ENCODE measurements around the gene LEKR1.
"Not testable (repeated sequence)": the region's sequence is repeated elsewhere in the genome, so short reads cannot be mapped to it uniquely, and the experiment has no call there.

Gene LEKR1

DNA sequence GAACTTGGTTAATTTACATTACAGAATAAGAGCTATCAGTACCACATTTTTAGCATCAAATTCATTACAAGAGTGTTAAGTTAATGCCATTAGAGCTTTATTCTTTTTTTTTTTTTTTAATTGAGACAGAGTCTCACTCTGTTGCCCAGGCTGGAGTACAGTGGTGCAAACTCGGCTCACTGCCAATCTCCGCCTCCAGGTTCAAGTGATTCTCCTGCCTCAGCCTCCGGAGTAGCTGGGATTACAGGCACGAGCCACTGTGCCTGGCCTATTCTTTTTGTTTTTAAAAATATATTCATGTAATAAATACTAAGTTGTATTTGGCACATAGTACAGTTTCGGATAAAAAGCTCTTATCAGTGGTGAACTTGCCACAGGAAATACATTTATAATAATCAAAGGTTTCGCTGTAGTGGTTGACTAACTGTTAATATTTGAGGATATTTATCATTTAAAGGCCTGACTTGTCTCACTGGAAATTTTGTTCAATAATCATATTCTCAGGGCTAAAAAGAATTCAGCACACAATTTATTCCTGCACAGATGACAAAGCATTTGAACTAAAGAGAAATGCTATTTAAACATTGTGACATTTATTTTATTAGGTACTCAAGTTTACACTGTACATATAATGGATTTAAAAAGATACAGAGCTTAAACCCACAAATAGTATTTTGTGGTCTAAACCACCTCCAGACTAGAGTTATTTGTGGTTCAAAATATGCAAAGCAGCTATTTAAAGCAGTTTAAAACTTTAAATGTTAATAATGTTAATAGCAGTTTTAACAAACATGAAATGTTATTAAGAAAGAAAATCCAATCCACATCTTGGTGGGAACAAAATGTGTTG is 6.1 kb upstream of the LEKR1 start:
- TF ChIP-seq CSDC2 (CRISPR knock-in tag; IDR thresholded peaks at IDR 0.05) (no peak), ESRRG (CRISPR knock-in tag; IDR thresholded peaks at IDR 0.05) (no peak), BACH2 (CRISPR knock-in tag; IDR thresholded peaks at IDR 0.05; ENCODE audit: borderline replicate concordance) (no peak), TCF4 (CRISPR knock-in tag; IDR thresholded peaks at IDR 0.05; ENCODE audit: borderline replicate concordance) (no peak), ZFP30 (CRISPR knock-in tag; IDR thresholded peaks at IDR 0.05) (no peak), OSR1 (CRISPR knock-in tag; IDR thresholded peaks at IDR 0.05) (no peak), ZNF70 (CRISPR knock-in tag; IDR thresholded peaks at IDR 0.05) (no peak), ARNTL (CRISPR knock-in tag; IDR thresholded peaks at IDR 0.05; ENCODE audit: borderline replicate concordance, low read depth) (no peak), ZNF8 (CRISPR knock-in tag; IDR thresholded peaks at IDR 0.05) (no peak), RARB (CRISPR knock-in tag; IDR thresholded peaks at IDR 0.05) (no peak), ZC3H10 (CRISPR knock-in tag; IDR thresholded peaks at IDR 0.05) (no peak), ZNF565 (CRISPR knock-in tag; conservative IDR thresholded peaks at IDR 0.05; ENCODE audit: low read depth) (no peak), TOX (CRISPR knock-in tag; IDR thresholded peaks at IDR 0.05; ENCODE audit: borderline replicate concordance) (no peak), ISL1 (CRISPR knock-in tag; IDR thresholded peaks at IDR 0.05) (no peak)
- TF ChIP-seq, protein P1, sequence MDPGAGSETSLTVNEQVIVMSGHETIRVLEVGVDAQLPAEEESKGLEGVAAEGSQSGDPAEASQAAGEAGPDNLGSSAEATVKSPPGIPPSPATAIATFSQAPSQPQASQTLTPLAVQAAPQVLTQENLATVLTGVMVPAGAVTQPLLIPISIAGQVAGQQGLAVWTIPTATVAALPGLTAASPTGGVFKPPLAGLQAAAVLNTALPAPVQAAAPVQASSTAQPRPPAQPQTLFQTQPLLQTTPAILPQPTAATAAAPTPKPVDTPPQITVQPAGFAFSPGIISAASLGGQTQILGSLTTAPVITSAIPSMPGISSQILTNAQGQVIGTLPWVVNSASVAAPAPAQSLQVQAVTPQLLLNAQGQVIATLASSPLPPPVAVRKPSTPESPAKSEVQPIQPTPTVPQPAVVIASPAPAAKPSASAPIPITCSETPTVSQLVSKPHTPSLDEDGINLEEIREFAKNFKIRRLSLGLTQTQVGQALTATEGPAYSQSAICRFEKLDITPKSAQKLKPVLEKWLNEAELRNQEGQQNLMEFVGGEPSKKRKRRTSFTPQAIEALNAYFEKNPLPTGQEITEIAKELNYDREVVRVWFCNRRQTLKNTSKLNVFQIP (CRISPR knock-in tag; IDR thresholded peaks at IDR 0.05; ENCODE audit: borderline replicate concordance, low read depth), result no peak
- TF ChIP-seq, protein P2, sequence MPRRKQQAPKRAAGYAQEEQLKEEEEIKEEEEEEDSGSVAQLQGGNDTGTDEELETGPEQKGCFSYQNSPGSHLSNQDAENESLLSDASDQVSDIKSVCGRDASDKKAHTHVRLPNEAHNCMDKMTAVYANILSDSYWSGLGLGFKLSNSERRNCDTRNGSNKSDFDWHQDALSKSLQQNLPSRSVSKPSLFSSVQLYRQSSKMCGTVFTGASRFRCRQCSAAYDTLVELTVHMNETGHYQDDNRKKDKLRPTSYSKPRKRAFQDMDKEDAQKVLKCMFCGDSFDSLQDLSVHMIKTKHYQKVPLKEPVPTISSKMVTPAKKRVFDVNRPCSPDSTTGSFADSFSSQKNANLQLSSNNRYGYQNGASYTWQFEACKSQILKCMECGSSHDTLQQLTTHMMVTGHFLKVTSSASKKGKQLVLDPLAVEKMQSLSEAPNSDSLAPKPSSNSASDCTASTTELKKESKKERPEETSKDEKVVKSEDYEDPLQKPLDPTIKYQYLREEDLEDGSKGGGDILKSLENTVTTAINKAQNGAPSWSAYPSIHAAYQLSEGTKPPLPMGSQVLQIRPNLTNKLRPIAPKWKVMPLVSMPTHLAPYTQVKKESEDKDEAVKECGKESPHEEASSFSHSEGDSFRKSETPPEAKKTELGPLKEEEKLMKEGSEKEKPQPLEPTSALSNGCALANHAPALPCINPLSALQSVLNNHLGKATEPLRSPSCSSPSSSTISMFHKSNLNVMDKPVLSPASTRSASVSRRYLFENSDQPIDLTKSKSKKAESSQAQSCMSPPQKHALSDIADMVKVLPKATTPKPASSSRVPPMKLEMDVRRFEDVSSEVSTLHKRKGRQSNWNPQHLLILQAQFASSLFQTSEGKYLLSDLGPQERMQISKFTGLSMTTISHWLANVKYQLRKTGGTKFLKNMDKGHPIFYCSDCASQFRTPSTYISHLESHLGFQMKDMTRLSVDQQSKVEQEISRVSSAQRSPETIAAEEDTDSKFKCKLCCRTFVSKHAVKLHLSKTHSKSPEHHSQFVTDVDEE (CRISPR knock-in tag; IDR thresholded peaks at IDR 0.05), result no peak
- TF ChIP-seq, protein P3, sequence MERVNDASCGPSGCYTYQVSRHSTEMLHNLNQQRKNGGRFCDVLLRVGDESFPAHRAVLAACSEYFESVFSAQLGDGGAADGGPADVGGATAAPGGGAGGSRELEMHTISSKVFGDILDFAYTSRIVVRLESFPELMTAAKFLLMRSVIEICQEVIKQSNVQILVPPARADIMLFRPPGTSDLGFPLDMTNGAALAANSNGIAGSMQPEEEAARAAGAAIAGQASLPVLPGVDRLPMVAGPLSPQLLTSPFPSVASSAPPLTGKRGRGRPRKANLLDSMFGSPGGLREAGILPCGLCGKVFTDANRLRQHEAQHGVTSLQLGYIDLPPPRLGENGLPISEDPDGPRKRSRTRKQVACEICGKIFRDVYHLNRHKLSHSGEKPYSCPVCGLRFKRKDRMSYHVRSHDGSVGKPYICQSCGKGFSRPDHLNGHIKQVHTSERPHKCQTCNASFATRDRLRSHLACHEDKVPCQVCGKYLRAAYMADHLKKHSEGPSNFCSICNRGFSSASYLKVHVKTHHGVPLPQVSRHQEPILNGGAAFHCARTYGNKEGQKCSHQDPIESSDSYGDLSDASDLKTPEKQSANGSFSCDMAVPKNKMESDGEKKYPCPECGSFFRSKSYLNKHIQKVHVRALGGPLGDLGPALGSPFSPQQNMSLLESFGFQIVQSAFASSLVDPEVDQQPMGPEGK (CRISPR knock-in tag; IDR thresholded peaks at IDR 0.05; ENCODE audit: borderline replicate concordance), result no peak
- no peak for ATAC-seq

DNA sequence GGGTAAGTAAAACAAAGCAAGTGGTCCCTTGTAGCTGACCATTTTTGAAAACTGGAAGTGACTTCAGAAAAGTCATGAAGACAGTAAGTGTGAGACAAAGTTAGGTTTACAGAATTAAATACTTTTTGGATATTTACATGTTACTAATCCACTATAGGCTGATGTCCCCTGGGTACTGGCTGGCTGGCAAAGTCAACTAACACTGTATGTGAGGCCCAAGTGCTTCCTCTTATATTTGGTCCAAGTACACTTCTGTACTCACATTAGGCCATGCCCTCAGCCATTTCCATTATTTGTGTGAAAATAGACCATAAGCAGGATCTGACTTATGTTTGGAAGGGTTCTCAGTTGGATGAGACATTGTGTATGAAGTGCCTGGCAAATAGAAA is 5.5 kb upstream of the LEKR1 start:
- no peak for ATAC-seq
- no peak for TF ChIP-seq PPARA (CRISPR knock-in tag; IDR thresholded peaks at IDR 0.05; ENCODE audit: borderline replicate concordance)
- TF ChIP-seq TCF4 (CRISPR knock-in tag; IDR thresholded peaks at IDR 0.05; ENCODE audit: borderline replicate concordance), result no peak
- no peak for TF ChIP-seq ARNTL (CRISPR knock-in tag; IDR thresholded peaks at IDR 0.05; ENCODE audit: borderline replicate concordance, low read depth)
- TF ChIP-seq RARB (CRISPR knock-in tag; IDR thresholded peaks at IDR 0.05), result no peak
- TF ChIP-seq, protein P4, sequence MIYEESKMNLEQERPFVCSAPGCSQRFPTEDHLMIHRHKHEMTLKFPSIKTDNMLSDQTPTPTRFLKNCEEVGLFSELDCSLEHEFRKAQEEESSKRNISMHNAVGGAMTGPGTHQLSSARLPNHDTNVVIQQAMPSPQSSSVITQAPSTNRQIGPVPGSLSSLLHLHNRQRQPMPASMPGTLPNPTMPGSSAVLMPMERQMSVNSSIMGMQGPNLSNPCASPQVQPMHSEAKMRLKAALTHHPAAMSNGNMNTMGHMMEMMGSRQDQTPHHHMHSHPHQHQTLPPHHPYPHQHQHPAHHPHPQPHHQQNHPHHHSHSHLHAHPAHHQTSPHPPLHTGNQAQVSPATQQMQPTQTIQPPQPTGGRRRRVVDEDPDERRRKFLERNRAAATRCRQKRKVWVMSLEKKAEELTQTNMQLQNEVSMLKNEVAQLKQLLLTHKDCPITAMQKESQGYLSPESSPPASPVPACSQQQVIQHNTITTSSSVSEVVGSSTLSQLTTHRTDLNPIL (CRISPR knock-in tag; IDR thresholded peaks at IDR 0.05; ENCODE audit: low read depth), result no peak
- TF ChIP-seq, protein P1 (CRISPR knock-in tag; IDR thresholded peaks at IDR 0.05; ENCODE audit: borderline replicate concordance, low read depth), result no peak

DNA sequence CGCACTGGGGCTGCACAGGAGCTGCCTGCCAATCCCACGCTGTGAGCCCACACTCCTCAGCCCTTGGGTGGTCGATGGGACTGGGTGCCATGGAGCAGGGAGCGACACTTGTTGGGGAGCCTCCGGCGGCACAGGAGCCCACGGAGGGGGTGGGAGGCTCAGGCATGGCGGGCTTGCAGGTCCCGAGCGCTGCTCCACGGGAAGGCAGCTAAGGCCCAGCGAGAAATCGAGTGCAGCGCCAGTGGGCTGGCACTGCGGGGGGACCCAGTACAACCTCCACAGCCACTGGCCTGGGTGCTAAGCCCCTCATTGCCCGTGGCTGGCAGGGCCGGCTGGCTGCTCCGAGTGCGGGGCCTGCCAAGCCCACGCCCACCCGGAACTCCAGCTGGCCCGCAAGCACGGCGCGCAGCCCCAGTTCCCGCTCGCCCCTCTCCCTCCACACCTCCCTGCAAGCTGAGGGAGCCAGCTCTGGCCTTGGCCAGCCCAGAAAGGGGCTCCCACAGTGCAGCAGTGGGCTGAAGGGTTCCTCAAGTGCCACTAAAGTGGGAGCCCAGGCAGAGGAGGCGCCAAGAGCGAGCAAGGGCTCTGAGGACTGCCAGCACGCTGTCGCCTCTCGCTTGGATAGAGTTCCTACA is 3.4 kb upstream of the LEKR1 start:
- ATAC-seq, result not testable (repeated sequence)
